PC-3 (cell line): ENCODE results near the gene NPIPB13.
"Not testable (repeated sequence)": the region's sequence is repeated elsewhere in the genome, so short reads cannot be mapped to it uniquely, and the experiment has no call there.

Experiments used
- EZH2 ChIP-seq: fragments of 300-600 bp; sonication (generic); IDR thresholded peaks from one replicate; pipeline ENCODE4 v1.6.1; 2017; ENCODE audit warnings: antibody characterized with exemption, mild to moderate bottlenecking, low read length; ENCODE audit not compliant: unreplicated experiment
- TF ChIP-seq, protein P1 (sequence below): fragments of 300-600 bp; sonication (generic); conservative IDR thresholded peaks from 2 replicates; pipeline ENCODE4 v1.5.1; 2017; ENCODE audit warnings: antibody characterized with exemption, low read depth, mild to moderate bottlenecking, low read length

DNA sequence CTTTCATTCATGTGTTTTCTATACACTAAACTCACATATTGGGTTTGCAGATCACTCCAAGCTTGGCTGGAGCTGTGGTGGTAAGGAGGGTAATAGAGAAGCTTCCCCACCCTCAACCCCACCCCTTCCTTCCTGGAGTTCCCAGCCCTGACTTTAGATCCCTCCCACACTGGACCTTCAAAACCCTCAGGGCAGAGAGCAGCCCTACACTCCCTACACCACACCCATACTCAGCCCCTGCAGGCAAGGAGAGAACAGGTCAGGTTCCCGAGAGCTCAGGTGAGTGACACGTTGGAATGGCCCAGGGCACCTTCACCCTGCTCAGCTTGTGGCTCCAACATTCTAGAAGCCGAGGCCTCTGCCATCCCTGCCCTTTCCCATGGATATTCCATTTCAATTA lies 49.2 kb downstream of the NPIPB13 start, which contains the start of gene SULT1A3:
- TF ChIP-seq, protein P1, sequence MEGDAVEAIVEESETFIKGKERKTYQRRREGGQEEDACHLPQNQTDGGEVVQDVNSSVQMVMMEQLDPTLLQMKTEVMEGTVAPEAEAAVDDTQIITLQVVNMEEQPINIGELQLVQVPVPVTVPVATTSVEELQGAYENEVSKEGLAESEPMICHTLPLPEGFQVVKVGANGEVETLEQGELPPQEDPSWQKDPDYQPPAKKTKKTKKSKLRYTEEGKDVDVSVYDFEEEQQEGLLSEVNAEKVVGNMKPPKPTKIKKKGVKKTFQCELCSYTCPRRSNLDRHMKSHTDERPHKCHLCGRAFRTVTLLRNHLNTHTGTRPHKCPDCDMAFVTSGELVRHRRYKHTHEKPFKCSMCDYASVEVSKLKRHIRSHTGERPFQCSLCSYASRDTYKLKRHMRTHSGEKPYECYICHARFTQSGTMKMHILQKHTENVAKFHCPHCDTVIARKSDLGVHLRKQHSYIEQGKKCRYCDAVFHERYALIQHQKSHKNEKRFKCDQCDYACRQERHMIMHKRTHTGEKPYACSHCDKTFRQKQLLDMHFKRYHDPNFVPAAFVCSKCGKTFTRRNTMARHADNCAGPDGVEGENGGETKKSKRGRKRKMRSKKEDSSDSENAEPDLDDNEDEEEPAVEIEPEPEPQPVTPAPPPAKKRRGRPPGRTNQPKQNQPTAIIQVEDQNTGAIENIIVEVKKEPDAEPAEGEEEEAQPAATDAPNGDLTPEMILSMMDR = not testable (repeated sequence)
- TF ChIP-seq EZH2 = not testable (repeated sequence)
